ENCODE results near the gene ZNF18.
"Not testable (repeated sequence)": the region's sequence is repeated elsewhere in the genome, so short reads cannot be mapped to it uniquely, and the experiment has no call there.

Gene ZNF18

GRCh38 chr17:11986179-11986941 is 10.9 kb downstream of the ZNF18 start:
- no peak for DNase-seq

GRCh38 chr17:11981862-11982261 is 15.4 kb downstream of the ZNF18 start:
- no peak for DNase-seq

GRCh38 chr17:11980813-11981212 is 16.5 kb downstream of the ZNF18 start:
- no peak for DNase-seq

- DNase-seq: no peak
These were observed 17.5 kb downstream of the ZNF18 start for GRCh38 chr17:11979795-11980194.

GRCh38 chr17:11972741-11973140 is 24.5 kb downstream of the ZNF18 start:
- DNase-seq: not testable (repeated sequence)

GRCh38 chr17:11969565-11969964 is 27.7 kb downstream of the ZNF18 start:
- DNase-seq: no peak

GRCh38 chr17:11954936-11955335 is 42.3 kb downstream of the ZNF18 start:
- no peak for DNase-seq

- DNase-seq: no peak
These were observed 43.4 kb downstream of the ZNF18 start for GRCh38 chr17:11953924-11954323.

GRCh38 chr17:11952610-11953009 is 44.7 kb downstream of the ZNF18 start:
- no peak for DNase-seq

GRCh38 chr17:11950771-11951519 is 46.3 kb downstream of the ZNF18 start:
- no peak for DNase-seq

GRCh38 chr17:11949571-11949970 is 47.7 kb downstream of the ZNF18 start:
- DNase-seq: not testable (repeated sequence)

GRCh38 chr17:11948789-11949188 is 48.5 kb downstream of the ZNF18 start:
- no peak for DNase-seq

GRCh38 chr17:11944587-11944986 is 52.7 kb downstream of the ZNF18 start:
- no peak for DNase-seq

GRCh38 chr17:11943759-11944347 is 53.4 kb downstream of the ZNF18 start:
- no peak for DNase-seq

- not testable (repeated sequence) for DNase-seq
These were observed 54.2 kb downstream of the ZNF18 start for GRCh38 chr17:11943086-11943485.

- DNase-seq: no peak
These were observed 56.4 kb downstream of the ZNF18 start for GRCh38 chr17:11940904-11941303.

GRCh38 chr17:11935734-11936406 is 61.4 kb downstream of the ZNF18 start:
- DNase-seq: no peak

GRCh38 chr17:11932337-11932898 is 64.9 kb downstream of the ZNF18 start:
- DNase-seq: no peak

GRCh38 chr17:11928436-11928835 is 68.8 kb downstream of the ZNF18 start:
- DNase-seq: no peak

Measured in activated effector memory CD4-positive, alpha-beta T cell treated with anti-CD3 and anti-CD28 coated beads, Interleukin-2, amount 50 U/mL, for 16 hours (primary cell).